ENCODE measurements around the gene CAPNS2.

CAPNS2 gene

GRCh38 chr16:55575496-55575895 lies 9.0 kb downstream of the CAPNS2 start:
- H3K4me3 ChIP-seq (replicated peaks; ENCODE audit: insufficient read depth, low read length), result no peak overlapping the region
- DNase-seq (ENCODE audit: low read depth in 1 of 2, low spot score in 1 of 2), result no peak
- peak overlapping the region; percentile 21; the same call in 1 of the 2 replicates for H3K27ac ChIP-seq (replicated peaks)
- H3K27me3 ChIP-seq (ENCODE audit: insufficient read depth, poor library complexity, severe bottlenecking), result no peaks in the 10 kb centered on the region
- TF ChIP-seq CTCF (IDR thresholded peaks at IDR 0.05; ENCODE audit: insufficient read depth, low read length), result no peak
- TF ChIP-seq SPI1 (IDR thresholded peaks at IDR 0.05; ENCODE audit: borderline replicate concordance, low read depth), result no peak
- TF ChIP-seq POLR2AphosphoS5 (IDR thresholded peaks at IDR 0.05; ENCODE audit: low read depth), result no peak
- TF ChIP-seq REST (IDR thresholded peaks at IDR 0.05; ENCODE audit: insufficient replicate concordance, low read depth), result no peak
- no peak for TF ChIP-seq GABPA (IDR thresholded peaks at IDR 0.05; ENCODE audit: low read depth)

GRCh38 chr16:55576384-55576783 lies 9.9 kb downstream of the CAPNS2 start:
- H3K27me3 ChIP-seq (ENCODE audit: insufficient read depth, poor library complexity, severe bottlenecking), result no peaks in the 10 kb centered on the region
- no peak overlapping the region for H3K27ac ChIP-seq (replicated peaks)
- no peak for TF ChIP-seq GABPA (IDR thresholded peaks at IDR 0.05; ENCODE audit: low read depth)
- TF ChIP-seq SPI1 (IDR thresholded peaks at IDR 0.05; ENCODE audit: borderline replicate concordance, low read depth), result no peak
- no peak for TF ChIP-seq REST (IDR thresholded peaks at IDR 0.05; ENCODE audit: insufficient replicate concordance, low read depth)
- no peak for TF ChIP-seq POLR2AphosphoS5 (IDR thresholded peaks at IDR 0.05; ENCODE audit: low read depth)
- no peak for TF ChIP-seq CTCF (IDR thresholded peaks at IDR 0.05; ENCODE audit: insufficient read depth, low read length)
- DNase-seq (ENCODE audit: low read depth in 1 of 2, low spot score in 1 of 2), result no peak
- no peak overlapping the region for H3K4me3 ChIP-seq (replicated peaks; ENCODE audit: insufficient read depth, low read length)

GRCh38 chr16:55577887-55578286 lies 11.4 kb downstream of the CAPNS2 start:
- TF ChIP-seq REST (IDR thresholded peaks at IDR 0.05; ENCODE audit: insufficient replicate concordance, low read depth) (no peak), SPI1 (IDR thresholded peaks at IDR 0.05; ENCODE audit: borderline replicate concordance, low read depth) (peak; percentile 49; the same call in 1 of the 2 replicates)
- H3K4me3 ChIP-seq (replicated peaks; ENCODE audit: insufficient read depth, low read length), result no peak overlapping the region
- H3K27ac ChIP-seq (replicated peaks), result no peak overlapping the region
- no peak for DNase-seq (ENCODE audit: low read depth in 1 of 2, low spot score in 1 of 2)
- no peaks in the 10 kb centered on the region for H3K27me3 ChIP-seq (ENCODE audit: insufficient read depth, poor library complexity, severe bottlenecking)

GRCh38 chr16:55585631-55586030 lies 19.1 kb downstream of the CAPNS2 start:
- DNase-seq (ENCODE audit: low read depth in 1 of 2, low spot score in 1 of 2), result no peak
- Histone ChIP-seq H3K27me3 (ENCODE audit: insufficient read depth, poor library complexity, severe bottlenecking) (no peaks in the 10 kb centered on the region), H3K4me3 (replicated peaks; ENCODE audit: insufficient read depth, low read length) (no peak overlapping the region), H3K27ac (replicated peaks) (no peak overlapping the region)
- TF ChIP-seq GABPA (IDR thresholded peaks at IDR 0.05; ENCODE audit: low read depth) (no peak), SPI1 (IDR thresholded peaks at IDR 0.05; ENCODE audit: borderline replicate concordance, low read depth) (no peak), CTCF (IDR thresholded peaks at IDR 0.05; ENCODE audit: insufficient read depth, low read length) (no peak), REST (IDR thresholded peaks at IDR 0.05; ENCODE audit: insufficient replicate concordance, low read depth) (no peak), POLR2AphosphoS5 (IDR thresholded peaks at IDR 0.05; ENCODE audit: low read depth) (no peak)
